CD4-positive, alpha-beta T cell treated with Interleukin-1 beta for 1 hour (primary cell): ENCODE results near the gene KLF15.

Source experiments
- DNase-seq, 2 donors: peaks; one replicate each; pipeline ENCODE4 v3.0.0-alpha.2; 2020 to 2022

KLF15 gene

DNA sequence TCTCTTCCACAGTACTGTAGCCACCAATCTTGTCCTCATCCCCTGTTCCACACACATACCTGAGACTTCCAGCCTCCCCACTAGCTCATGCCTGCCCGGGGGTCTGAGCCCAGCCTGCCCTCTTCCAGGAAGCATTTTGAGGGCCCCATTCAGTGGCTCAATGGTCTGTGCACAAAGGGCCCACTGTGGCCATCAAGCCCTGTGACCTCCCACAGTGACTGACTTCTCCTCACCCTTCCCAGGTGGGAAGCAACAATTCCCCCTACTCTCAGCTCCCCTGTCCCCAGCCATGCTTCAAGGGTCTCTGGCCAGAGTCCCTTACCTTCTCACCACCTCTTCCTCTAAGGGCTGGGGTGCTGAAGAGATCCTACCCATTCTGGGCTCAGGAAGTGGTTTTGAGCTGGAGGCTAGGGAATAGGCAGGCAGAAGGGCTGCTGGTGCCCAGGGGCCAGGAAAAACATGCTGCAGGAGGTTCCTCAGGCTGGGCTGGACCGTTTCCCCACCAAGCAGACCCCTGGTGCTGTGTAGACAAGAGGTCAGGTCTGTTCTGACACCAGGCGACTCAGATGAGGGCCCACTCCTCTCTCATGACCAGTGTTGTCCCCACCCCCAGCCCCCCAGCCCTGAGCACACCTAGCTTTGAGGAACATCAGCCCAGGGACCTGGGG is 3.0 kb upstream of the KLF15 start:
- no peak for DNase-seq

DNA sequence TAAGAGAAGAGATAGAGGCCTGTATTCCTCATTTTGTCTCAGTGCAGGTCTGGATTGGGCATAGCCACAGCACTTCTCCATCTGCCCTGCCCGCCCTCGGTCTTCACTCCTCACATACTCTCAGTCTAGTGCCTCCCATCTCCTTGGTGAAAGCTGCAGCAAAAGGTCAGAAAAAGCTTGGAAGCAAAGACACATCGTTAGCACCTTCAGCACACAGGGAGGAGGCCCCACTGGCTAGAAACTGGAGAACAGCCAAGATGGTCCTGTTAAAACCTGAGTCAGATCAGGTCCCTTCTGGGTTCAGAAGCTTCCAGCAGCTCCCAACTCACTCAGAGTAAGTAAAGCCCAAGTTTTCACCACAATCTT is 1.6 kb upstream of the KLF15 start:
- DNase-seq: no peak

DNA sequence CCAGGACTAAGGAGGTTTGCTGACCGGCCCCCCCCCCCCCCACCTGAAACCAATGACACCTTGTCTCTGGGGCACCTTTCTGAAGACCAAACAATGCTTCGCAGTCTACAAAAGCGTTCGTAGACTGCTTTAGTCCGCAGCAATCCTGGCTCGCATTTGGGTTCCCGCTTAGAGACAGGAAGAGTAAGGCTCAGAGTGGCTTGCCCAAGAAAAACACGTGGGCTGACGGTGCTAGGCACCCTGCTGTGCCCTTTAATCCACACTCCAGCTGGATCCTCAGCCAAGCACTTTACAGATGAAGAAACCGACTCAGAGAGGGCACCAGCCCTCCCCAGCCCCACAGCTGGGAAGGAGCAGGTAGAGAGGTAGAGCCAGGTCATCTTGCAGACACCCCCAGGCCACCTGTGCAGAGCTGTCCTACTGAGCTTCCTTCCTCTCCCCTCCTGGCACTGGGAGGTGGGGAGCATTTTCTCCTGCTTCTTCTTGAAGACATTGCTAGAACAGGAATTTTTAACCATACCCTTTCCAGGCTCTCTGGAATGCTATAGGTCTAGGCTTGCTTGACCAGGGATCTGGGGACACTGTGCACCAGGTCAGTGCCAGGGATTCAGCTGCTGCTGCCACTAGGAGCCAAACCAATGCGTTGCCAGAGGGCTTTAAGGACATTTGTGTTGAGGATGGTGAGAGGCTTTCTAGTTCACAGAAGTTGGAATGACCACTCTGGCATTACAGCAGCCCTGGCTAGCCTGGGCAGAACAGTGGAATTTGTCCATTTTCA is 1.0 kb upstream of the KLF15 start:
- DNase-seq: no peak

DNA sequence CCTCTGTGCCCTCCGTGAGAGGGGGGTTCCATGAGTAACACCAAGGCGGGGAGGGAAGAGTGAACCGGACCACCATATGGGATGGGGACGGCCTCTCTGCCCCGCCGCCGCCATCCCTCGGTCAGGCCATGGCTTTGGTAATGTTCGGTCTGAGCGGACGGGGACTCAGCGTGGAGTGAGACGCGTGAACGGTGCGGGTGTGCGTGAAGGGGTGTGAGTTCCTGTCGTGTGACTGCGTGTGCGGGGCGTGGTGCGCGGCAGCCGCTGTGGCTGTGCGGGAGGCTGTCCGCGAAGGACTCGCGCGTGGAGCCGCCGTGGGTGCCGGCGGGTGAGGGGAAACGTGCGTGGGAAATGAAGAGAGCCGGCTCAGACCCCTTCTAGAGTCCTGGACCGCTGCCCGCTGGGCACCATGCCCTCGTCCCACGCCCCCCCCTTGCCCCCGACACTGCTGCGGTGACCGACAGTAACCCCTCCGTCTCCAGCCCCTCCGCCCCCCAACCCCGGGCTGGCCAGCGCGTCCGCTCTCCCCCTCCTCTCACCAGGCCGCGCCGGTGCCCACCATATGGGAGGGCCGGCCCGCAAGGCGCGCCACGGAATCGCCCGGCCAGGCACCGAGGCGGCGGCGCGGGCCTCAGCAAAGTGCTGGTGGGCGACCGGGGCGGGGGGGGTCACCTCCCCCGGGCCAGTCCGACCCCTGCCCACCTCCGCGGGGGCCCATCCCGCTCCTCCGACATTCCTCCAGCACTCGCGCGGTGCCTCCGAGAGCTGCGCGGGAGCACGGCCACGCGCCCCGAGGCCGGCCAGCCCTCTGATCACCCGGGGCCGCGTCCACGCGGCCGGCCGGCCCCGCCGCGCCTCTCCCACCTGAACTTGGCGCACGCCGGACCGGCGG is 589 bp downstream of the KLF15 start:
- peak; percentile 15 to 27 for DNase-seq

DNA sequence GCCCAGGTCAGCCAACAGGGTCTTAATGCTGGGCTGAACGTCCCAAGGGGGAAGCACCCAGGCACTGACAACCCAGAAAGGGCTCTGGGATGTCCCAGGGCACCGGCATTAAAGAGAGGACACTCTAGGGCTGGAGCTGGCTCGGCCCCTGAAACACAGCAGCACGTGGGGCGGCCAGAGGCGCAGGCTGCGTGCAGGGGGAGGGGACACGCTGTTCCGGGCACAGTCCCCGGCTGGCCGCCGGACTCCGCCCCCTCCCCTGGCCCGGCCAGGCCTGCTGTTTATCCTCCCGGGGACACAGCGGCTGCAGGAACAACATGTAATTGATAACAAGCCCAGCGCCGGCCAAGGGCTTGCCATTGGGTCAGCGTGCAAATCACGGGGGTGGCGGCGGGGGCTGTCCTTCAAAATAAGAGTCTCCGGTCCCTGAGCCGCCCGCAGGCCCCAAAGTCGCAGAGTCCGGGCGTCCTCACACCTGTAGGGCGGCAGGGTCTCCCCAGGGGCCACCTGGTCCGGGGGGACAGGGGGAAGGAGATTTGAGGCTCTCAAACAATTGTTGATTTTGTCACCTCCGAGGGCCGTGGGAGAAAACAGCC is 1.3 kb downstream of the KLF15 start:
- DNase-seq: no peak

DNA sequence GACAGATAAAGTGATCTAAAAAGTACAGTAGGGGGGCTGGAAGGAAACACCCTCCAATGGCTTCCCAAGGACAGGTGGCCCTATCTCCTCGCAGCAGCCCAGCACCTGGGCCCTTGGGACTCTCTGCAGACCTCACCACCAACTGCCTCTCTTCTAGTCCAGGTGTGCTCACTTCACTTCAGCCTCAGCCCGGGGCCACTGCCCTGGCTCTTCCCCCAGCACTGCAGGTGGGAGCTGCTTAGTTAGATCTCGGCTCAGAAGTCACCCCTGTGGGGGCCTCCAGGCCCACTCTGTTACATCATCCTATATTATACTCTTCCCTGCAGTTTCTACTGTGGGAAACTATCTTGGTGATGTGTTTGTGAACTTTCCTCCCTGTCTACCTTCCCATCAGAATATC is 2.0 kb downstream of the KLF15 start:
- DNase-seq: no peak

DNA sequence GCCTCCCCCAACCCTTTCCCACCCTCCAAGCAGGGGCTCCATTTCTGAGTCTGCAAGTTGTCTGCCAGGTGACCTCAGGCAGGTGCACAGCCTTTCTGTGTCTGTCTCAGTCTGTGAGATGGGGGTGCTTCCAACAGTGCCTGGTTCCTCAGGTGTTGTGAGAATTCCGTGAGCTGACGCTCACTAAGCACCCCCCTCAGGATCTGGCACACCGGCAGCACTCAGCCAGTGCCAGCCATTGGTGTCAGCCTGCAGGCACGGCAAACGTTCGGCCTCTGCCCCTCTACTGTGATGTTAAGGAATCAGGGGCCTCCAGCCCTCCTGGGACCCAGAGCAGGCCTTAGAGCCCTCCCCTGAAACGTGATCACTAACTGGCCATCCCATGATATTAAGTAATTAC is 2.4 kb downstream of the KLF15 start:
- no peak for DNase-seq

DNA sequence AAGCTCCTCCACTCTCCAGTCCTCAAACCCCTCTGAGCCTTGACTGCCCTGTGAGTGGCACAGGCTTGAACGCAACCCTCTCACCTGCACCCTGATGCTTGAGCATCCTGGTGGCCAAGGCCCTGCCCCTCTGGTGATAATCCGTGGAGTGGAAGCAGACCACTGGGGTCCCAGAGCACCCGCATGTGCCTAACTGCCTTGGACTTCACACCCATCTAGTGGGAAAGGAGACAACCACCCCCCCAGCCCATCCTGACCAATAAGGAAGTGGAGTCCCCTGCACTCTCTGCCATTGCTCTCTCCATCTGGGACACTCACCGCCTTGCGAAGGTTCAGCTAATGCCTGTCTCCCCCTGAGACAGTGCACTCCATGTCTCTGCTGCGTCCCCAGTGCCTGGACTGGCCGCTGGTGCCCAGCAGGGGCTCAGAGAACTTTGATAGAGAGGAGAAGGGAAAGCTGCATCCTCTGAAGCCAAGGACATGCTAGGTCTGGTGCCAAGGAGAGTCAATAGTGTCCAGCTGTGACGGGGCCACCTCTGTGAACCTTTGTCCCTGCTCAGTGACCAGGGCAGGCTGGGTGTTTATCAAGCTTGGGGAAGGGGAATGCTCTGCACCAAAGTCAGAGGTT is 3.4 kb downstream of the KLF15 start:
- DNase-seq: no peak

DNA sequence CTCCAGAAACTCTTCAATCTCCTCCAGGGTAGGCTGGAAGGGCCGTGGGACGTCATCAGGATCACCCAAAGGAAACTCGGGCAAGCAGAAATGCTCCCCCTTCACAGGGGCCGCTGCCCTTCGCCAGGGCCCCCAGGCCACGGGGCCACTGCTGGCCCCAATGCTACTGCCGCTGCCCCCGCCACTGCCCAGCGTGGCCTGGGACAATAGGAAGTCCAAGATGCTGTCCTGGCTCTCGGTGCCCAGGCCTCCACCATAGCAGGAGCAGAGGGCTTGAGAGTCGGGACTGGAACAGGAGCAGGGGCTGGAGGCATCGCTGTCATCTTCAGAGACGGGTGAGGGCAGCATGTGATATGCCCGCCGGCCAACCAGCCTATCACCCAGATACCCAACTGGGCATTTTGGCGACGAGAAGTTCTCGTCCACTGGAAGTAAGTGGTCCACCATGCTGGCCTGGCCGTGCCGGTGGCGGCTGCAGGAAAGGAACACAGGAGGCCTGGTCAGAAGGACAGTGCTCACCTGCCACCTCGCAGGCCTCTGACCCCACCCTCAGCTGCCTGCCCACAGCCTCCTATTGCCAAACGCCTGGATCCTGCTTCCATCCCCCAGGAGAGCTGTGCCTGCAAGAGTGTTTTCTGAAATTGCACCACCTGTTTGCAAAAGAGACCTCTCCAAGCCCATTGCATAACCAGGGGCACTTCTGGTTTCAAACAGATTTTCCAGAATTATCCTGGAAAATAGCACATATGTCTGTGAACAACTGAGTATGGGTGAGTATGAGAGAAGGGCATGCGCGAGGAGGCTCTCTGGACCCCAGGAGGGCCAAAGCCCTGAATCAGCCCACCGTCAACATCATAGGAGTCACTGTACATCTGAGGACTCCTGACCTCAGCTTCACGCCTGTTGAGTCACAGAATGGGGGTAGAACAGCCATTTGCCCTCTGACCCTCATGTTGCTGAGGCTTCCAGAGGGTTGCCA is 4.4 kb downstream of the KLF15 start:
- DNase-seq: no peak

DNA sequence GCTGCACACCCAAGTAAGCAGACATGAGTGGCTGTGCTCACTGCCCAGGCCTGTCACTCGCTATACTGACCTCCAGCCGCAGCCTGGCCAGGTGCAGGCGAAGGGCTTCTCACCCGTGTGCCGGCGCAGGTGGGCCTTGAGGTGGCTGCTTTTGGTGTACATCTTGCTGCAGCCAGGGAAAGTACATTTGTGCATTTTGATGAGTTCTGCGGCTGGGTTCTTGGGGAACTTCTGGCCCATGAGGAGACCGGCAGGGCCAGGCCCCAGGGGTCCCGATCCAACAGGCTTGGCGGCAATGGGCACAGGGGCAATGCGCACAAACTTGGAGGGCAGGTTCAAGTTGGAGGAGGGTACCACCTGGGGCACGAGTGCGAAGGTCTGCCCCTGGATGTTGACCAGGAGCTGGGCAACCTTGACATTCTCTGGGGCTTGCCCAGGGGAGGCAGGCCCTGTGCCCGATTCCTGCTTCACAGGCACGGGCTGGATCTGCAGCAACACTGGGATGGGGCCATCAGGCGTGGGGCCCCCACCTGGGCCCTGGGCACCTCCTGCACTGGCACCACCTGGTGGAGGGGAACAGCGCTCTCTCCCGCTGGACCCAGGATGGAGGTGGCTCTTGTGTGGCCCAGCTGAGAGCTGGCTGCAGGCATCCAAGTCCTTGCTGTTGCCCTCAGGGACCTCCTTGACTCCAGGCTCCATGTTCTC is 5.3 kb downstream of the KLF15 start:
- no peak for DNase-seq

DNA sequence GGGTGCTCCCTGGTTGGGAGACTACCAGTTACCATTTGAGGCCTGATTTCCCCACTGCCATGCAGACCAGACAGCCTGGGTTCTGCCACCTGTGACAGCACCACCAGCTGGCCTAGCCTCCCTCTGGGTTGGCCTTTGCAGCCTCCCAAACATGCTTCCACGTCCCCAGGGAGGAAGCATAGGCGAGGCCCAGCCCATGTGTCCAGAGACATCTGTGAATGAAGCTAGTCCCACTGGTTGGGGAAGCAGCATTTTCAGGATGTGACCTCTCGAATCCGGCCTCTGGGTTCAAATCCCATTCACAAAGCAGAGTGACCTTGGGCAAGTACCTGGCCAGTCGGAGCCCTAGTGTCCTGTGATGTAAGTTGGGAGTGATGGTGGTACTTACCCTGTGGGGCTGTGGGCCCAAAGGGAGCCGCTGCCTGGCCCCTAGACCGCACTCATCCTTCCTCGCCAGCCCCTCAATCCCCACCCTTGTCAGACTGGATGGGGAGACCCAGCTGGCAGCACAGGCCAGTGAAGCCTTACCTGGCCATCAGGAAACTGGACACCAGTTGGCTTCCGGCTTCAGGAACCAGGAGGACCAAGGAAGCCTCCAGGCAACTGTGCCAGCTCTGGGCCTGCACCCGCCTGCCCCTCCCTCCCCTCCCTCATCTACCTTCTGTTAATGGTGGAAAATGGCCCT is 6.0 kb downstream of the KLF15 start:
- no peak for DNase-seq

DNA sequence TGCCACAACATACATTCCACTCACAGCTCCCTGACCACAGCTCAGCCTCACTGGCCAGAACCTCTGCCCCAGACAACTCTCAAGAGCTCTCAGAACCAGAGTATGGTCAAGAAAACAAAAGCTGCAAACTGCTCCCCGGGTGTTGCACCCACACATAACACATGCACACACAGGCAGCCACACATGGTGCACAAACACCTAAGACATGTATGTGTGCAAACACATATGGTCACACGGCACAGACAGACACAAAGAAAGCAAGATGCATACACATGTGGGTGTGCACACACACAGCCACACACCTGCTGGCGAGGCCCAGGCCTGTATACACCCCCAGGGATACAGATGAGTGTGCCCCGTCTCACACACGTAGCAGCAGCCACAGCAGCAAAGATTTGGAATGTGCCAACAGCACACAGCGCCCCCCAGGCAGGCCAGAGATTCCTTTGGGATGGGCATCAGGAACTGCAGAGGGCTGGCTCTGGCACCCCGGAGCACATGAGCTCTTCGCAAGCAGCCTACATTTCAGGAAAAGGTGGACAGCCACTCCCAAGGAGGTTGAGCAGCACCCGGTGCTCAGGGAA is 6.6 kb downstream of the KLF15 start:
- DNase-seq: no peak

DNA sequence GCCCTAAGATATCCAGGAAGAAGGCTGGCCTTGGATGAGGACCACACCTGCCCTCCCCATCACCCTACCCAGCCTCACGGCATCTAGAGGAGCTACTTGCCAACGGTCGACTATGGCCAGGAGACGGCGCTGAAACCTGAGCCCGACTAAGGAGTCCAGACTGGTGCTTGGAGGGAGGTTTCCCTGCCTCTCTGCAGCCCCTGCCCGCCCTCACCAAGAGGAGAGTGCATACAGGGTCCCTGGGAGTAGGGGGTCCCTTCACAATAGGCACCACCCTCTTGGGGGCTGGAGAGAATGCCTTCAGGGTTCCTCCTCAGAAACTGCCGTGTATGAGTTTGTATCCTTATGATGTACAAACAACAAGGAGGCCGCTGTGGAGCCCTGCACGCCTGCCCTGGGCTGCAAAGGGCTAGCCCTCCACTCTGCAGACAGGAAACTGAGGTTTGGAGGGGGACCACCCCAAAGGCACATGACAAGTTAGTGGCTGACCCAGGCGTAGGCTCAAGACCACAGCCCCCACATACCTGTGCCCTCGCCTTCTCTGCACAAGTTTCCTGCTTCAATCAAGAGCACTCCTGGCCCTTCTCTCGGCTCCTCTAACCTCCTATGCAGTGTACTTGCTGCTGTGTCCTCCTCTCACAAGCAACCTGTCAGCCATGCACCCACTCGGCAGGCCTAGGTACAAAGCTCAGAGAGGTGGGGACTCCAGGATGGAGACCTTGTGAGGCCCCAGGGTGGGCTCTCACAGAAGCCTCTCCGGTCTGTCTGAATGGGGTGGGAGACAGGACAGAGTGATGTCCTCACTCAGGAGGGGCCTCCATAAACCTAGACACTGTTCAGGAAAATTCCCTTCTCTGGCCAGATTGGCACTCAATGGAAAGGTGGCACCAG is 7.4 kb downstream of the KLF15 start:
- no peak for DNase-seq

DNA sequence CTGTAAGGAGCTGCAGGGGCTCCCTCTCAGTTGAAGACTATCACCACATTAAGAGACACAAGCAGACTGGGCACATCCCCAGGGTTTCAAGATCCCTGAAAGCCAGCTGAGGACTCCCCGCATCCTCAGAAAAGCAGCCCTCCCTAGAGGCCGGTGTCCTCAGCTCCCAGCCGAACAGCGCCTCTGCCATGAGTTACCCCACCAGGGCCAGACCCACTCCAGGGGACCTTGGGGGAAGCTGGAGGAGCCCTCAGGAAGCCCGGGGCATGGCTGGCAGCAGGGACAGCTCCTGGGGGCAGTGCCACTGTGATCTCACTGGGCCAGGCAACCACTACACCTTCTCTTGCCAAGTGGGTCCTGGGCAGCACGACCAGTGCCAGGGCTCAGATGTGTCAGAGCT is 8.1 kb downstream of the KLF15 start:
- DNase-seq: no peak

DNA sequence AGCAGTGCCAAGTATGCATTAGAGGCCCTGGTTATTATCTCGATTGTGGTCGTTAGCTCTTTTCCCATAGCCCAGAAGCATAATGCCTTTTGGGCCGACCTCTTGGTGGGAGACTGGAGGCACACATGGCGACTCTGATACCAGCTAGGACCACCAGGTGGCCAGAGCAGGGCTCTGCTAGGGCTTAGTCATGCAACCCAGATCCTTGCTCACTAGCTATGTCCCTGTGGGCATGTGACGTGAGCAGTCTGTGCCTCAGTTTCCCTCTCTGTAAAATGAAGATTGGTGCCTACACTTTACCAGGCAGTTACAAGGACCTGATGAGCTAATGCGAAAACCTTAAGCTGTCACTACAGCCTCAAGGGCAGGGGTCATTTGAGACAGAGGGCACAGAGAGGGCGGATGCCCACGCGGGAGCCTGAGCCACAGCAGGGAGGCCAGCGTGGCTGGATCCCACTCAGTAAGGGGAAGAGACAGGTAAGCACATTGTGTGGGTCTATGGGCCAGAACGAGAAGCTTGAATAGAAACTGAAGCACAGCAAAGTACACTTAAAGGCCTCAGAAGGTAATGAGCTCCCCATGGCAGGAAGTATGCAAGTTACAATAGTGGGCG is 8.8 kb downstream of the KLF15 start:
- DNase-seq: no peak

DNA sequence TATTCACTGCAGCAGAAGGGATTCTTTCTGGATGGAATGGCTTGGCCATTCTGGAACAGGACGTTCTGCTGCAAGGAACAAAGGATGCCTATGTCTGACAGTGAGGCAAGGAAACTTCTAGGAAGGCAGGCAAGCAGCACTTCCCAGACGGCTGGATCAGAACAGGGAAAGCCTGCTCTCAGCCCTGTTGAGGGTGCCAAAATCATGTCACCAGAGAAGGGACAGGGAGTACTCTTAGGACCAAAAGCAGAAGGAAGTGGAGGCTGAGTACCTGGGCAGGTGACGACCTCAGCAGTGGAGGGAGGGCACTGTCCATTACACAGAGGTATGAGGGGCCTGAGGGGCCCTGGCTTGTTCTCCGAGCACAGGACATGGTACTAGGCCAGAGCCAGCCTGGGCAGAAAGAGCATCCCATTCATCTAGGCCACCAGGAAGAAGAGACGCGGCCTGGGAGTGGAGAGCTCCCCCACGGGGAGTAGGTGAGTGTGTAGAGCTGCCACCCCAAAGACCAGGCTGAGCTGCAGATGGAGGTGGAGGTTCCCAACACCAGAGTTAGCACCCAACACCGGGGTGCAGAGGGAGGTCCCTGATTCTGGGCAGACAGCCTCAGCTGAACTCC is 9.6 kb downstream of the KLF15 start:
- no peak for DNase-seq

DNA sequence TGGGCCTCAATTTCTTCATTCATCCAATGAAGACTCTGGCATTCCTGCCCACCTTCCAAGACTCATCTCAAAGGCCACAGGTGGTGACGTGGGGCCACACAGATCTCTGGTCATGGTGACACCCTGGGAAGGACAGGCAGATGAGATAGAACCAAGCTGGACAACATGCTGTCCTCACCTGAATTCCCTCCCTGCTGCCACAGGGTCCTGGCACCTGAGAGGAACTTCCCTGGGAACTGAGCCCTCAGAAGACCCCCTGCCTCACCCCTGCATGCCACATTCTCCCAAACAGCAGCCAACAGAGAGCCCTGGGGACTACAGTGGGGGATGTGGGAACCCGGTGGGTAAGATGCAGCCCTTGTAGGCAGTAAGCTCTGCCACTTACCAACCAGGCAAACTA is 10.7 kb downstream of the KLF15 start:
- no peak for DNase-seq
